ENCODE data around the gene FBXO7.

- no peak for TF ChIP-seq CTCF (IDR thresholded peaks at IDR 0.05; ENCODE audit: low read depth, low read length)
- no peak for TF ChIP-seq EZH2phosphoT487 (IDR thresholded peaks at IDR 0.05; ENCODE audit: low read depth)
Measured at GRCh38 chr22:32541481-32541880, 66.9 kb downstream of the FBXO7 start.

Measured in OCI-LY3 (cell line).